PC-3 (cell line): Measurements from ENCODE around the gene KIT.

Experiments
- EZH2 ChIP-seq: fragments of 300-600 bp; sonication (generic); IDR thresholded peaks from one replicate; pipeline ENCODE4 v1.6.1; 2017; ENCODE audit warnings: antibody characterized with exemption, mild to moderate bottlenecking, low read length; ENCODE audit not compliant: unreplicated experiment
- TF ChIP-seq, protein P1 (sequence below): fragments of 300-600 bp; sonication (generic); conservative IDR thresholded peaks from 2 replicates; pipeline ENCODE4 v1.5.1; 2017; ENCODE audit warnings: antibody characterized with exemption, low read depth, mild to moderate bottlenecking, low read length

DNA sequence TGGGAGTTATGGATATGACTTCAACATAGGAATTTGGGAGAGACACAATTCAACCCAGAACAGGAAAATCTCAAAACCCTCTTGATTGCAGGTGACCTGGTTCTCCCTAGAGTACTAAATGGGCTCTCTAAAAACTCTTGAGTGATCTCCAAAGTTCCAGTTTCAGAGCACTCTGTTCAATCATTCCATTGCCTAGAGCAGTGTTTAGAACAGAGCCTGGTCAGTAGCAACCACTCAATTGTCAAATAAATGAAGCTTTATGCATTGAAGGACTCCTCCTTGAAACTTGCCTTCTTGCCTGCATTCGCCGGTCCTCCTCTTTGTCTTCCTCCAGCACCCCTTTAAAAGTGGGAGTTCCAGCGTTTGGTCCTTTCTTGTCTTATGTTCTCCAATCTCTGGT lies 85.8 kb downstream of the KIT start:
- TF ChIP-seq, protein P1, sequence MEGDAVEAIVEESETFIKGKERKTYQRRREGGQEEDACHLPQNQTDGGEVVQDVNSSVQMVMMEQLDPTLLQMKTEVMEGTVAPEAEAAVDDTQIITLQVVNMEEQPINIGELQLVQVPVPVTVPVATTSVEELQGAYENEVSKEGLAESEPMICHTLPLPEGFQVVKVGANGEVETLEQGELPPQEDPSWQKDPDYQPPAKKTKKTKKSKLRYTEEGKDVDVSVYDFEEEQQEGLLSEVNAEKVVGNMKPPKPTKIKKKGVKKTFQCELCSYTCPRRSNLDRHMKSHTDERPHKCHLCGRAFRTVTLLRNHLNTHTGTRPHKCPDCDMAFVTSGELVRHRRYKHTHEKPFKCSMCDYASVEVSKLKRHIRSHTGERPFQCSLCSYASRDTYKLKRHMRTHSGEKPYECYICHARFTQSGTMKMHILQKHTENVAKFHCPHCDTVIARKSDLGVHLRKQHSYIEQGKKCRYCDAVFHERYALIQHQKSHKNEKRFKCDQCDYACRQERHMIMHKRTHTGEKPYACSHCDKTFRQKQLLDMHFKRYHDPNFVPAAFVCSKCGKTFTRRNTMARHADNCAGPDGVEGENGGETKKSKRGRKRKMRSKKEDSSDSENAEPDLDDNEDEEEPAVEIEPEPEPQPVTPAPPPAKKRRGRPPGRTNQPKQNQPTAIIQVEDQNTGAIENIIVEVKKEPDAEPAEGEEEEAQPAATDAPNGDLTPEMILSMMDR = no peak
- no peak for TF ChIP-seq EZH2
